B cell (primary cell): Measurements from ENCODE around the gene PILRB.

Experiments
- CTCF ChIP-seq: fragments of 200-600 bp; IDR thresholded peaks from one replicate; pipeline ENCODE4 v1.8.0; 2022; ENCODE audit warnings: antibody characterized with exemption, mild to moderate bottlenecking
- EZH2 ChIP-seq: IDR thresholded peaks from 2 replicates; pipeline ENCODE4 v1.6.1; 2012; ENCODE audit warnings: borderline replicate concordance, low read depth, mild to moderate bottlenecking, moderate library complexity, low read length; ENCODE audit not compliant: insufficient read depth, poor library complexity, severe bottlenecking

GRCh38 chr7:100342765-100343164 lies 15.2 kb upstream of the PILRB start:
- TF ChIP-seq CTCF (no peak), EZH2 (no peak)
